NCI-H69 (cell line): Measurements from ENCODE around the gene ZNHIT2.
A peak's percentile ranks its signal among the peaks of the same experiment; 100 is the strongest.
"Not testable (repeated sequence)": the region's sequence is repeated elsewhere in the genome, so short reads cannot be mapped to it uniquely, and the experiment has no call there.

Source experiments
- DNase-seq: peaks from one replicate; lab custom pipeline; 2025; lab: John Stamatoyannopoulos, UW

The ZNHIT2 gene

DNA sequence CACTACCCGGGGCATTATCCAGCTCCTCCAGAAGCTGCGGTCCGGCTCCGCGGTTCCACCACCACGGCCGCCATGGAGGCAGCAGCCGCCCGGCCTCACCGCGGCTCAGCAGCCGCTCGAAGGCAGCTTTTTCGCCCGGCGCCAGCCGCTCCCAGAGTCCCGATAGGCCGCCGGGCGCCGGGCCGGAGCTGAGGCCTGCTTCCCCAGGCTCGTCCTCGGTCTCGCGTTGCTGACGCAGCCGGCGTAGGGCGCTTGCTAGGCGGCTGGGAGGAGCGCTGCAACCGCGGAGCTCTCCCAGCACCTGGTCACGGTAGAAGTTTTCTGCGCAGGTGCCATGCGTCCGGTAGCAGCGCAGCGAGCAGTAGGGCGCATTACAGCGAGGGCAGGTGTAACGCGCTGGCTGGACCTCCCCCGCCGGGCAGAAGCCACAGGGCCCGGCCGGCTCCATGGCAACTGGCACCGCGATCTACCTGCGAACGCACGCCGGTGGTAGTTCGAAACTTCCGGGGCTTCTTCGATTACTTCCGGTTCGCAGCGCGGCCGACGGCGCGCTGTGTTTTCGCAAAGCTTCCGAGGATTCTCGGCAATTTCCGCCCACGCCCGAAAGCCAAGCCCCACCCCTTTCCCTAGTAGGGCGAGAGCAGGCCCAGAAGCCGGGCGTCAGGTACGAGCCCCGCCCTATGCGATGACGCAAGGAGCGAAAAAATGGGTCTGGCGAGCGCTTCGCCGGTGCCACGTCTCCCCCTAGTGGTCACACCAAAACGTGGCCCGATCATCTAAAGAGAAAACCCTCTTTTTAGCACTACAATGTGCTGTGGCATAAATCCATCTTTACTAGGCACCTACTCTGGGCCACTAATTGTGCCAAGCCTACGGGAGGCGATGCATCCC lies at the start of gene ZNHIT2:
ZNHIT2 (minus strand) TSS at position 496 of the 891 bp plus-strand sequence; CDS start at position 448, 48 bp downstream.
- peak; percentile 100 for DNase-seq

- DNase-seq, result no peak
Measured at GRCh38 chr11:65166893-65167292, 49.4 kb upstream of the ZNHIT2 start.

DNA sequence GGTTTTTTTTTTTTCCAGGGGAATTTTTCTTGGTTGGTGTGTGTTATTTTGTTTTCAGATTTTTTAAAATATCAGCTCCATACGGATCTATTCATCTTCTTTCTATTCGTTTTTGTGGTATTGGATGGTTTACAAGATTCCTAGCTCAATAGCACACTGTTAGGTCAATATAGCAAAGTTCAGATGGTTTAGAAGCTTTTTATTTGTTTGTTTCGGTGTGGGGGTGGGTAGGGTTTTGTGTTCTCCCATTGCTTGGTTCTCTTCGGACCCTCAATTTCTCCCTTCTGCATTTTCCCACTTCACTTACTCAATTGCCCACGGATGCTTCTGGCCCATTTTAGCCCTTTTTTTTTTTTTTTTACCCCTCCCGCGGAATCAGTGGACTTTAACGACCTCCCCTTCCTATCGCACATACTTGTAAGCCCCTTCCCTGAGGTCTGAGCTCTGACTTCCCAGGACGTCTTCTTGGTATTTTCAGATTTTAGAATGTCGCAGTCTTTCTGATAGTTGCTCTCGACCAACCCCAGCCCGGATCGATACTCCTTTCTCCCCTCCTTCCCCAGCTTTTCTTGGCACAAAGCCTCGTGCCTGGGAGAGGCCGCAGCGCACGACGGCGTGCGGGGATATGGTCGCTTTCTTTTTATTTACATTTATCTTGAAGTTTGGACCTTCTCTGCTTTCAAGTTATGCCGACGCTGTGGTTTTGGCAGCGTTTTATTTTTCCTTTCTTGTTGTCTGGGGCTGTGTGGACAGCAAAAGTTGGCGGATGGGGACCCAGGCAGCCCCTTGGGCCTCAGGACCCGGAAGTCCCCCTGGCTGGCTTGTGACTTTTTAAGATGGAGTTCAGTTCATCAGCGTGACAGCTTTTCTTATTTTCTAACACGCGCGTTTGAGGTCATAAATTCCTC lies 48.2 kb upstream of the ZNHIT2 start:
- no peak for DNase-seq

DNA sequence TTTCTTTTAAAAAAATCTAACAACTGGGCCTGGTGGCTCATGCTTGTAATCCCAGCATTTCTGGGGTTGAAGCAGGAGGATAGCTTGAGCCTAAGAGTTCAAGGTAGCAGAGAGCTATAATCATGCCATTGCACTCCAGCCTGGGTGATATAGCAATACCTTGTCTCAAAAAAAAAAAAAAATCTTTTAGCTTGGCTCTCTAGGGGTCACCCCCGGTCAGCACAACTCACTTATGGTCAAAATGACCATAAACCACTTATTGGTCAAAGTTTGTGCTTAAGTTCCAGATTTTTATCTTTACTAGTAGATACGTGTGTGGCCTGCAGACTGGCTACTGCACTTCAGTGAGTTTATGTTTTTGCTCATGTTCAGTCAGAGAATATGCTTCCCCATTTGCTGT lies 46.2 kb upstream of the ZNHIT2 start:
- DNase-seq, result no peak

- DNase-seq, result no peak
Measured at GRCh38 chr11:65160643-65161042, 43.1 kb upstream of the ZNHIT2 start.

DNA sequence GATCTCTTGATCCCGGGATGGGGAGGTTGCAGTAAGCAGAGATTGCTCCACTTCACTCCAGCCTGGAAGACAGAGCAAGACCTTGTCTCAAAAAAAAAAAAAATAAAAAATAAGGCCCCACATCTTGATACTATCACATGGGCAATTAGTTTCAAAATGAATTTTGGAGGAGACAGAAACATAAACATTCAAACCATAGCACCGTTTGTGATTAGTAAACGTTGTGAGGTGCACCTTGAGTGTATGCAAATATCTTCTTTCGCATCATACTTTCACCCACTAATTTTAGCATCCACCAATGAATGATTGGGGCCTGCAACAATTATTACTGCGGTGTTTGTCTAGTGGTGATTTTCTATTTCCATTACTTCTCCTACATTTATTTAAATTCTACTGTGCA lies 41.5 kb upstream of the ZNHIT2 start:
- no peak for DNase-seq

DNA sequence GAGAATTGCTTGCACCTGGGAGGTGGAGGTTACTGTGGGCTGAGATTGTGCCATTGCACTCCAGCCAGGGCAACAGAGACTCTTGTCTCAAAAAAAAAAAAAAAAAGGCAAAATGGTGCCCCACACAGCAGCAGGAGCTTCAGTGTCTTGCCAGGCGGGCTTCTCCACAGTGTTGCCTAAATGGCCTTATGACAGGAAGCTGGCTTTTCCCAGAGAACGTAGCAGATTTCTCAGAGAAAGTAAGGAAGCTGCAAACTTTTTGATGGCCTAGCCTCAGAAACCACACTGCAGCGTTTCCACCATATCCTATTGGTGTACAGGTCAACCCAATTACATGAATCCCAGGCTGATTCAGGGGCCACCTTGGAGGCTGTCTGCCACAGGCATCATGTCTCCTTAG lies 39.8 kb upstream of the ZNHIT2 start:
- DNase-seq, result no peak

GRCh38 chr11:65156926-65157325 lies 39.4 kb upstream of the ZNHIT2 start:
- DNase-seq, result no peak

GRCh38 chr11:65156256-65156655 lies 38.8 kb upstream of the ZNHIT2 start:
- DNase-seq, result no peak

GRCh38 chr11:65152122-65152521 lies 34.6 kb upstream of the ZNHIT2 start:
- DNase-seq, result no peak

DNA sequence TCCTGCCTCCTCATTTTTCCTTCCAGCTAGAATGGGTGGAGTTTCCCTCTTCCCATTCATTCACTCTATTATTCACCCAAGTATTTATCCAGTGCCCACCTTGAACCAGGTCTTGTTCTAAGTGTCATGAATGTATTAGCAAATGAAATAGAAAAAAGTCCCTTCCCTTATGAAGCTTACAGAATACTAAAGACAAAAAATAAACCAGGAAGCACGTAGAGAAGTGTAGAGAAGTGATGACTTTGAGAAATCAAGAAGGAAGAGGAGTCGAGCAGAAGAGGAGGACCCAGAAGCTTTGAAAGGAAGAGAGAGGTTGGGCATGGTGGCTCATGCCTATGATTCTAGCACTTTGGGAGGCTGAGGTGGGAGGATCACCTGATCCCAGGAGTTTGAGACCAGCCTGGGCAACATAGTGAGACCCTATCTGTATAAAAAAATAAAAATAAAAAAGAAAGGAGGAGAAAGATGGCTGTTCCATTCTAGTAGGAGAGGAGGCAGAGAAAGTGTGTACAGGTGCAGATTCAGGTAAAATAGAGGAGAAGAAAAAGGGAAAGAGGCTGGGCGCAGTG lies 33.9 kb upstream of the ZNHIT2 start:
- DNase-seq, result no peak

DNA sequence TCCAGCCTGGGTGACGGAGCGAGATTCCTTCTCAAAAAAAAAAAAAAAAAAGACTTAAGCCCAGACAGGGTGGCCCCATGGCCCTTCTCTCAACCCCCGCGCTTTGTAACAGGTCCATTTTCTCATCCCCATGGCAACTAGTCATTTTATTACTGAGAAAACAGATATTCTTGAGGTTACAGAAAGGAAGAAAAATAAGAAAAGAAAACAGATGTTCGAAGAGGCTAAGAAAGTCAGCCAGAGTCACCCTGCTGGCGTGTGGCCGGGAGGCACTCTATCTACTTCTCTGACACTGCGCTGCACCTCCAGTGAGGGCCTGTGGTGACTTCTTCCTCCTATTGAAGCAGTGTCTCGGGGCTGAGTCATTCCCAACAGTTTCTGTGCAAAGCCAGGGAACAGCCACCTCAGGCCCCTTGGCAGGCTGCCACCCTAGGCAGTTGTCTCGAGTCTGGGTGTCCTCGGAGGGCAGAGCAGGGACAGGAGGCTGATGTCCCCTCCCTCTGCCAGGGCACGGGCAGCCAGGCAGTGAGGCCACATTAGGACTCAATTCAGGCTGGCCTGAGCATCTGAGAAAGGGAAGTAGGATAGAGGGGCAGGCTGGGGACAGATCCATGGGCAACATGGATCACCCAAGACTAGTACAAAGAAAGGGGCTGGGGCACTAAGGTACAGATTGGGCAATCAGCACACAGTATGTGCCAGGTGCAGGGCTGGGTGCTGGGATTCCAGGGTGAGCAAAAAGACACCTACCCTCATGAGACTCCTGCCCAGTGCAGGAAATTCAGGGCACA lies 33.2 kb upstream of the ZNHIT2 start:
- peak; percentile 91 for DNase-seq

GRCh38 chr11:65150131-65150508 lies 32.6 kb upstream of the ZNHIT2 start:
- not testable (repeated sequence) for DNase-seq

GRCh38 chr11:65148657-65149056 lies 31.2 kb upstream of the ZNHIT2 start:
- no peak for DNase-seq

DNA sequence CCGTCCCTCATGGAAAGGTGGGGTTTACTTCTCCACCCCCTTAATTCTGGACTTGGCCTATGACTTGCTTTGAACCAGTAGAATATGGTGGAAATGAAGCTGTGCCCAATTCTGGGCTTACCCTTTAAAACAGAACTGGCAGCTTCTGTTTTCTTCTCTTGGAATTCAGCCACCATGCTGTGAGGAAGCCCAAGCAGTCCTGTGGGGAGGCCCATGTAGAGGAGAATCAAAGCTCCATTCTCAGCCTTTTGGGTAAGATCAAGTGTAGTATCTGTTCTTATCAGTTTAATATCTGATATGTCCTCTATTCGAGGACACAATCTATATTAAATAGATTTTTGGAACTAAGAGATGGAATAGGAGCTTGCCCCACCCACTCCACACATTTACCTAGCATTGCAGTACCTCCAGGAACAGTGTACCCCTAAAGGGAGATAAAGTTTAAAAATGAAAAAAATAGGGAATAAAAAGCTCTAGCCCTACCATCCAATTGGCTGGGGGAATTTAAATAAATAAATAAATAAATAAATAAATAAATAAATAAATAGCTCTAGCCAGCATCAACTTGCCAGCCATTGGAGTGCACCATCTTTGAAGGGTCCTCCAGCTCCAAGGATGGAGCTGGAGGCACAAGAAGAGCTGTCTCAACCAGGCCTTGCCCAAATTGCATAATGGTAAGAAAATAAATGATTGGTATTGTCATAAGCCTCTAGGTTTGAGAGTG lies 30.0 kb upstream of the ZNHIT2 start:
- no peak for DNase-seq

DNA sequence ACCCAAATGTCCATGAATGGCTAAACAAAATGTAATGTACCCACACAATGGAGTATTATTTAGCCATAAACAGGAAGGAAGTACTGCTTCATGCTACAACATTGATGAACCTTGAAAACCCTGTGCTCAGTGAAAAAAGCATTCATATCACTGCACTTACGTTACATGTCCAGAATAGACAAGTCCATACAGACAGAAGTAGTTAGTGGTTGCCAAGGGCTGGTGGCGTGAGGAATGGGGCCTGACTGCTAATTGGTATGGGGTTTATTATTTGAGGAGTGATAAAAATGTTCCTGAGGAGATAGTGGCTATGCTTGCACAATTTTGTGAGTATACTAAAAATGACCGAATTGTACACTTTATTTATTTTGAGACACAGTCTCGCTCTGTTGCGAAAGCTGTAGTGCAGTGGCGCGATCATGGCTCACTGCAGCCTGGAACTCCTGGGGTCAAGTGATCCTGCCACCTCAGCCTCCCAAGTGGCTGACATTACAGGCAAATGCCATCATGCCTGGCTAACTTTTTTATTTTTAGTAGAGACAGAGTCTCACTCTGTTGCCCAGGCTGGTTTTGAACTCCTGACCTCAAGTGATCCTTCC lies 24.5 kb upstream of the ZNHIT2 start:
- no peak for DNase-seq

GRCh38 chr11:65136515-65137096 lies 19.1 kb upstream of the ZNHIT2 start:
- no peak for DNase-seq

- peak; percentile 51 for DNase-seq
Measured at GRCh38 chr11:65135633-65136145, 18.2 kb upstream of the ZNHIT2 start.

GRCh38 chr11:65134952-65135632 lies 17.6 kb upstream of the ZNHIT2 start:
- DNase-seq, result peak; percentile 99
